NCI-H82 (cell line): ENCODE data around the gene NAA15.
"Not testable (repeated sequence)": the region's sequence is repeated elsewhere in the genome, so short reads cannot be mapped to it uniquely, and the experiment has no call there.

Source experiments
- DNase-seq: peaks from one replicate; lab custom pipeline; 2025; lab: John Stamatoyannopoulos, UW

NAA15 gene

DNA sequence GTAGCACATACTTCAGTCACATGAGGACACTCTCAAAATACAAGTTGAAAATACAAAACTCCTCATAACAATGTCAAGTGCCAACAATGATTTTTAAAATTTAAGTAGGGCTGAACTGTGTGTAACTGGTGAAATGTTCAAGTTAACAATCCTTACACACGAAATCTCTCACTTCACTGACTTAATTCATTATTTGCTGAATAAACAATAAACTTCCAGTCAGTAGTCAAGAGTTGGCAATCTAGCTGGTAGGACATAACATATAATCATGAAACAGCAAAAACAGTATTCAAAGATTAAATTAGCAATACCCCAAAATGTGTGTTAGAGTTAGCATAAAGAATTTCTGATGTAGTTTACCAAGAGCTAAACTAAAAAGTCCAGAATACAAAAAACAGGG lies 150.7 kb downstream of the NAA15 start:
- no peak for DNase-seq

DNA sequence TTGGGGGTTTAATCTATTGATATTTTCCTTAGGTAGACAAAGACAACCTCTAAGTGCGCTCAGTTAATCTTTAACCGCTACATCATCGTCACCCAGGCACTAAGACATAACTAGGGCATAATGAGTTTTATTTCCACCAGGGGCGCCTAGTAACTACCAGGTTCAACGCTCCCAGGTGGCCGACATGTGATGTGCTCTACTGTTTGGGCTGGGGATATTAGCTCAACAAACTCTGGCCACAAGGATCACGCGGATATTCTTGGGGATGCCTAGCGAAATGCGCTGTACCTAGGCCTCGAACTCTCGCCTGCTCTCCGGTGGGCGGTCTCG lies 151.7 kb downstream of the NAA15 start:
- peak; percentile 82 for DNase-seq

DNA sequence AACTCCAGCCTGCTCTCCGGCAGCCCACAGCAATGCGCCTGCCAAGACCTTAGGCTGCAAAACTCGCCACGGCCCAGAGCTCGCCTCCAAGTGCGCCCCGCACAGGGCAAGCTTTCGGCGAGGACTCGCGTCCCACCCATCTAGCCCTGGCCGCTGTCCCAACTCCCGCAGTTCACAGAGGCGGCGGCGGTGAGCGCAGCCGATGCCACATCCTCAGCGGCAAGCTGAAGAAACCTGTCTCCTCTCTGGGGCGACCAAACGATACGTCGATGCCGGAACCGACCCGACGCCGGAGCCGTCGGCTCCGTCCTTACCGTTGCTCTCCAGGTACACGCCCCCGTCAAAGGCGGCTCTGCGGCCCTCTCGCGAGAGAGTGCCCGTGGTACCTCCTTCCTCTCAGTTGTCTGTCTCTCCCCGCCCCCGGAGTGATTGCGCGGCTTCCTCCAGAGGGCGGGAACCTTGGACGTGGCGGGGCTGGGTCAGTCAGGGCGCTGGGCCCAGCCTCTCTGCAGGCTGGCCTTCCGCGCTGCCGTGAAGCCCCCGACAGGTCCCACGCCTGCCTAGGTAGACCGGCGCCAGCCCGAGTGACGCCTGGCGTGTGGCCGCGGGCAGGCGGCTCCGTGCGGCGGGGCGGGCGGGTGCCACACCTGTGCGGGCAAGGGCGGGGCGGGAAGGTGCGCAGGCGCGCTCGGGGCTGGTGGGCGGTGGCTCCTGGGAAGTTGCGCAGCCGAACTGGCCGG lies 152.2 kb downstream of the NAA15 start:
- peak; percentile 96 for DNase-seq

DNA sequence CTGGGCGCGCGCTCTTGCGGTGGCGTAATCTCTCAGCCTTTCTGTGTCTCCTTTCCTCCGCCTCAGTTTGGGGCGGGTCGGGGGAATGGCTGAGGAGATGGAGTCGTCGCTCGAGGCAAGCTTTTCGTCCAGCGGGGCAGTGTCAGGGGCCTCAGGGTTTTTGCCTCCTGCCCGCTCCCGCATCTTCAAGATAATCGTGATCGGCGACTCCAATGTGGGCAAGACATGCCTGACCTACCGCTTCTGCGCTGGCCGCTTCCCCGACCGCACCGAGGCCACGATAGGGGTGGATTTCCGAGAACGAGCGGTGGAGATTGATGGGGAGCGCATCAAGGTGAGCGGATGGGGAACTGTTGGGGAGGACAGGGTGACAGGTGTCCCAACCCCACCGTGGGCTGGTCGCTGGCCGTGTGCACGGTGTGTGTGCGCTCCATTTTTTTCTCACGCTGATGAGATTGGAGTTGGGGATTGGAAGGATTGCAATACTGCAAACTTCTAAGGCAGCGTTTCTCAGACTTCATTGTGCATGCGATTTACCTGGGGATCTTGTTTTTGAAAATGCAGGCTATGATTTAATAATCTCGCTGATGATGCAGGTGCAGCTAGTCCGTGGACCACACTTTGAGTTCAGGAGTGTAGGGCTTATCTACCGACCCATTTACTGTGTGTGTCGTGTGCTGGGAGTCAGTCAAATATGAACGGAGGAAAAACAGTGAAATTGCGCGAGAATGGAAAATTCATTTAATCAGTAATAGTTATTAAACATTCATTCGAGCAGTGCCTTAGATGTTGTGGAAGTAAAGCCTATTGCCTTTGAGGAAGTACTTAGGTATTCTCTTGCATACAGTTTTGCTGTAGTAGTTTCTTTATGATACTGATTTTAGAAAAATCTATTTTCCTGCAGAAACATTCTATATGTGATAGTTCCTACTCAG lies 153.1 kb downstream of the NAA15 start, which contains the start of gene RAB33B:
RAB33B (plus strand) TSS at position 11 of the 935 bp plus-strand sequence; CDS start at position 86, 75 bp downstream.
- DNase-seq: peak; percentile 53

DNA sequence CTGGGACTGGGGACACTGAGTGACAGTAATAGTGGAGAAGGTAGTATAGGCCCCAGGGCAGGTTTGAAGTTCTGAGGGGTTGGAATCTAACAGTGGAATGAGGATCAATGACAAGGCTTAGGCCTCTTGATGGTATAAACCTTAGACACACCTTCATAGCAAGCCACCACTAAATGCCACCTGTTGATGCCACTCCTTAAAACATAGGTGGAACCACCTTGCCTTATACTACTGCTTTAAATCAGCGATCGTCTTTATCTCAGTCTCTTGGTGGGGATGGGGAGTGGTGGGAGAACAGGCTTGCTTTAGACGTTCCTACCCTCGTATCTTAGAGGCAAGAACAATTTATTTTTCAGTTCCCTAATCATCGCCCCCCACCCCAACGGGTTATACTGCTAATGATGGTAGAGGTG lies 153.8 kb downstream of the NAA15 start:
- no peak for DNase-seq

DNA sequence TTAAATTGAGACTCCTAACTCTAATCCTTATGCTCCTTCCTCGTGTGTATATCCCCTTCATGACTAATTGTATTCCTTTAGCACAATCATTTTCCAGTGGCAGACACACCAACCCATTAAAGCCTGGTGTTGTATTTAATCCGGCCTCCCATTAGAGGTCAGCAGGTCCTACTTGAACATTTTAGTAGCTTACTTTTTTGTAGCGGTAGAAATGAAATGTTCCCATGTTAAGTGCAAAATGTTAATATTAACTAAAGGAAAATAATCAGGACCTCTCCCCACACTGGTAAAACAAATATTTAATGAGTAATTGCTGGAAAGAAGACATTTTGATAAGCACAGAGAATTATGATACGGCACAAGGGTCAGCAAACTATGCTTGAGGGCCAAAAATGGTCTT lies 156.0 kb downstream of the NAA15 start:
- peak; percentile 71 for DNase-seq

DNA sequence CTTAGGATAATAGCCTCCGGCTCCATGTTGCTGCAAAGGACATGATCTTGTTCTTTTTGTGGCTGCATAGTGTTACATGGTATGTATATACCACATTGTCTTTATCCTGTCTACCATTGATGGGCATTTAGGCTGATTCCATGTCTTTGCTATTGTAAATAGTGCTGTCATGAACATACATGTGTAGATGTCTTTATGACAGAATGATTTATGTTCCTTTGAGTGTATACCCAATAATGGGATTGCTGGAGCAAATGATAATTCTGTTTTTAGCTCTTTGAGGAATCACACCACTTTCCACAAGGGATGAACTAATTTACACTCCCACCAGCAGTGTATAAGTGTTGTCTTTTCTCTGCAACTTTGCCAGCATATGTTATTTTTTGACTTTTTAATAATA lies 157.2 kb downstream of the NAA15 start:
- no peak for DNase-seq

DNA sequence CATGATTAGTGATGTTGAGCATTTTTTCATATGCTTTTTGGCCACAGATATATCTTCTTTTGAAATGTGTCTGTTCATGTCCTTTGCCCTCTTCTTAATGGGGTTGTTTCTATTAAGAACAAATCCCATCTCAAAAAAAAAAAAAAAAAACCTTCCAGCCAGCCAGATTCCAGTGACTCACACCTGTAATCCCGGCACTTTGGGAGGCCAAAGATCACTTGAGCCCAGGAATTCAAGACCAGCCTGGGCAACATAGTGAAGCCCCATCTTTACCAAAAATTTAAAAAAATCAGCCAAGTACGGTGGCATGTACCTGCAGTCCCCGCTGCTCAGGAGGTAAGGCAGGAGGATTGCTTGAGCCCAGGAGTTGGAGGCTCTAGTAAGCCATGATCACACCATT lies 157.7 kb downstream of the NAA15 start:
- DNase-seq: no peak

DNA sequence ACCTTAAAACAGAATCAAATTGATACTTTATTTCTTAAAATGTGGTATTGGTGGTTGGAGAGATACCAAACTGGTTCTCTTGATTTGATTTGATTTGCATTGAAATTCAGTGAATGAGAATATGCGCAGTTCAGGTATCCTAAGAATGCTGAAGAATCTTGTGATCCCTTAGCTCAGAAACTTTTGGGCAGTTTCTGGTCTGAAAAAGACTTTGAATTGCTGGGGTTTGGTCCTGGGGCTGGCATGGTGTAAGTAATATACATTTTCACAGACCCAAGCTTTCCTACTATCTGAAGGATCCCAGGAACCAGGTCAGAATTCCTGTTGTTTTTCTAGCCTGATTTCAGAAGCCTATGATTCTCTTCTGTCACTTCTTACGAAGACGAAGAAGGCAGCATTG lies 159.3 kb downstream of the NAA15 start:
- no peak for DNase-seq

DNA sequence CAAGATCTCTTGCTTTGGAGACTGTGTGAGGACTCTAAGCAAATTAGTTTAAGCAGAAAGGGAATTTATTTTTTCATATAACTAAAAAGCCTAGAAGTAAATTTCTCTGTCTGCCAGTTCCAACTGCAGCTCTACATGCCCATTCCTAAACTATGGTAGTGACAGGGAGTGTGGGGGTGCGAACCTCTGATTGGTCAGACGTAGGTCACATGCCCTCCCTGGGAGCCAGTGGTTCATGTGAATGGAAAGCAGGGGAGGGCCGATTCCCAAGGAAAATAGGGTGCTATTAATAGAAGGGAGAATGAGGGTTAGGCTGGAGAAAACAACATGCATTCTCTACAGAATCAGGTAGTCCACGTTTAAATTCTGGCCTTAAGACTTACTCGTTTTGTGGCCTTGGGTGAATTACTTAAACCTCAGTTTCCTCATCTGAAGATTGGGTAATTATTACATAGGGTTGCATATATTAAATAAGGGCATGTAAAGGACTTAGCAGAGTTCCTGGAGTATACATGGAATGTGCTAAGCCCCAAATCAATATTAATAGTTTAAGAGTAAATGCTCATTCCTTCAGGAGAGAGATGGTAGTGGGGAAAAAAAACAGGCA lies 159.8 kb downstream of the NAA15 start:
- no peak for DNase-seq

DNA sequence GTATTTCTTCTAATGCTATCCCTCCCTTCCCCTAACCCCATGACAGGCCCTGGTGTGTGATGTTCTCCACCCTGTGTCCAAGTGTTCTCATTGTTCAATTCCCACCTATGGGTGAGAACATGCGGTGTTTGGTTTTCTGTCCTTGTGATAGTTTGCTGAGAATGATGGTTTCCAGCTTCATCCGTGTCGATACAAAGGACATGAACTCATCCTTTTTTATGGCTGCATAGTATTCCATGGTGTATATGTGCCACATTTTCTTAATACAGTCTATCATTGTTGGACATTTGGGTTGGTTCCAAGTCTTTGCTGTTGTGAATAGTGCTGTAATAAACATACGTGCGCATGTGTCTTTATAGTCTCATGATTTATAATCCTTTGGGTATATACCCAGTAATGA lies 163.2 kb downstream of the NAA15 start:
- not testable (repeated sequence) for DNase-seq

DNA sequence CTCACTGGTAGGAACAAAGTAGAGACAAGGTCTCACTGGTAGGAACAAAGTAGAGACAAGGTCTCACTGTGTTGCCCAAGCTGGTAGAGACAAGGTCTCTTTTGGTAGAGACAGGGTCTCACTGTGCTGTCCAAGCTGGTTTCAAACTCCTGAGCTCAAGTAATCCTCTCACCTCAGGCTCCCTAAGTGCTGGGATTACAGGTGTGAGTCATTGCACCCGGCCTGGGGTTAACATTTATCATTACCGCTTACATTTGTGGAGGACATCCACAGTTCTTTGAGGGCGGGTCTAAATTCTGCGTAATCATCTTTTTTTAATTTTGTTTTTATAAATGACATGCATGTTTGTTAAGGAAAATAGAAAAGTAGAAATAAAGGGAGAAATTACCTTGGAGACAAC lies 164.6 kb downstream of the NAA15 start:
- no peak for DNase-seq

DNA sequence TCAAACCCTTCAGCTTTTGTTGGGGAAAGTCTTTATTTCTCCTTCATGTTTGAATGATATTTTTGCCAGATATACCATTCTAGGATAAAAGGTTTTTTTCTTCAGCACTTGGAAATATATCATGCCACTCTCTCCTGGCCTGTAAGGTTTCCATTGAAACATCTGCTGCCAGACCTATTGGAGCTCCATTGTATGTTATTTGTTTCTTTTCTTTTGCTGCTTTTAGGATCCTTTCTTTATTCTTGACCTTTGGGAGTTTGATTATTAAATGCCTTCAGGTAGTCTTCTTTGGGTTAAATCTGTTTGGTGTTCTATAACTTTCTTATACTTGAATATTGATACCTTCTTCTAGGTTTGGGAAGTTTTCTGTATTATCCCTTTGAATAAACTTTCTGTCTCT lies 167.5 kb downstream of the NAA15 start:
- DNase-seq: not testable (repeated sequence)

DNA sequence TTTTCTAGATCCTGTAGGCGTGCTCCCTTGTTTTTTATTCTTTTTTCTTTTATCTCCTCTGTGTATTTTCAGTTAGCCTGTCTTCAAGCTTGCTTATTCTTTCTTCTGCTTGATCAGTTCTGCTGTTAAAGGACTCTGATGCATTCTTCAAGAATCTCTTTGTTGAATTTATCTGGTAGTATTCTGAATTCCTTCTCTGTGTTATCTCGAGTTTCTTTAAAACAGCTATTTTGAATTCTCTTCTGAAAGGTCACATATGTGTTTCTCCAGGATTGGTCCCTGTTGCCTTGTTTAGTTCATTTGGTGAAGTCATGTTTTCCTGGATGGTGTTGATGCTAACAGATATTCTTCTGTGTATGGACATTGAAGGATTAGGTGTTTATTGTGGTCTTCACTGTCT lies 167.9 kb downstream of the NAA15 start:
- DNase-seq: no peak
